Spleen (tissue), 7 donors: Measurements from ENCODE around the gene TMEM117.

ENCODE experiments used
- POLR2A ChIP-seq, 3 donors: fragments of 450-650 bp; IDR thresholded peaks; one replicate each; pipeline ENCODE4 v1.5.1; 2017; ENCODE audit warnings: antibody characterized with exemption in 3 of 3, mild to moderate bottlenecking in 1 of 3
- POLR2AphosphoS5 ChIP-seq, 3 donors: sonication (generic); formaldehyde crosslinking; IDR thresholded peaks; one replicate each; pipeline ENCODE4 v1.5.1; 2017; ENCODE audit warnings: antibody characterized with exemption in 3 of 3
- TF ChIP-seq, protein P1 (sequence below), 11 experiments: fragments of 200-600 bp in 7 of 11; fragments of 450-650 bp in 4 of 11; sonication (generic) in 4 of 11; IDR thresholded peaks in 8 of 11; conservative IDR thresholded peaks in 3 of 11; 1 replicate in 7 of 11; 2 replicates in 4 of 11; pipeline versions ENCODE4 v1.4.0 to v1.8.0; 2016 to 2021; ENCODE audit warnings: antibody characterized with exemption in 11 of 11, inconsistent platforms in 4 of 11, mild to moderate bottlenecking in 1 of 11
- donor health status: DM: no; HTN: no; CAD: no; lungs with moderate emphysema.
- donor health status: DM: no; HTN: no; CAD: no.
- donor health status: DM: no; HTN: no; CAD: no.

DNA sequence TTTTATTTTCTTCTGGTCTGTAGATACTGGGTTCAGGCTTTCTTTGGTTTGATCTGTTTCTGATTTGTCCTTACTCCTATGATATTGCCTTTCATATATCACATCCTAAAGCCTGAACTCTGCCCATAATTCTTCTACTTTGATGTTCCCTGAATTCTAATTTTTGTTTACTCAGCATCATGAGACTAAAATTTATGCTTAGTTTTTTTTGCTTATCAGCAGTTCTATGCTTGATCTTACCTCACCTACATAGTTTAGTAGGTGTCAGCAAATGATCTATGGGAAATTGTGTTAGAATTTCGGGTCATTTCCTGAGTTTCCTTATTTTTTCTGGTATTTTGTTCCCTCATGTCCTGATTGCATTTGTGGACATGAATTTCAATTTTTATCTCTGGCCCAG, 94.2 kb downstream of the TMEM117 start:
- TF ChIP-seq, protein P1, sequence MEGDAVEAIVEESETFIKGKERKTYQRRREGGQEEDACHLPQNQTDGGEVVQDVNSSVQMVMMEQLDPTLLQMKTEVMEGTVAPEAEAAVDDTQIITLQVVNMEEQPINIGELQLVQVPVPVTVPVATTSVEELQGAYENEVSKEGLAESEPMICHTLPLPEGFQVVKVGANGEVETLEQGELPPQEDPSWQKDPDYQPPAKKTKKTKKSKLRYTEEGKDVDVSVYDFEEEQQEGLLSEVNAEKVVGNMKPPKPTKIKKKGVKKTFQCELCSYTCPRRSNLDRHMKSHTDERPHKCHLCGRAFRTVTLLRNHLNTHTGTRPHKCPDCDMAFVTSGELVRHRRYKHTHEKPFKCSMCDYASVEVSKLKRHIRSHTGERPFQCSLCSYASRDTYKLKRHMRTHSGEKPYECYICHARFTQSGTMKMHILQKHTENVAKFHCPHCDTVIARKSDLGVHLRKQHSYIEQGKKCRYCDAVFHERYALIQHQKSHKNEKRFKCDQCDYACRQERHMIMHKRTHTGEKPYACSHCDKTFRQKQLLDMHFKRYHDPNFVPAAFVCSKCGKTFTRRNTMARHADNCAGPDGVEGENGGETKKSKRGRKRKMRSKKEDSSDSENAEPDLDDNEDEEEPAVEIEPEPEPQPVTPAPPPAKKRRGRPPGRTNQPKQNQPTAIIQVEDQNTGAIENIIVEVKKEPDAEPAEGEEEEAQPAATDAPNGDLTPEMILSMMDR (IDR thresholded peaks at IDR 0.05 in 8 of 11, conservative IDR thresholded peaks at IDR 0.05 in 3 of 11) = no peak
- no peak for TF ChIP-seq POLR2AphosphoS5 (IDR thresholded peaks at IDR 0.05)
- no peak for TF ChIP-seq POLR2A (IDR thresholded peaks at IDR 0.05)
